Epithelial cell of esophagus (primary cell): Measurements from ENCODE around the gene ME3.
"Not testable (repeated sequence)": the region's sequence is repeated elsewhere in the genome, so short reads cannot be mapped to it uniquely, and the experiment has no call there.

Experiments
- DNase-seq: peaks from one replicate; pipeline ENCODE4 v3.0.0; 2010; ENCODE audit warnings: low read depth
- H3K4me3 ChIP-seq: 2 replicates; pipeline ENCODE4 v1.5.1; 2011; ENCODE audit warnings: mild to moderate bottlenecking, low read length, control low read depth
- CTCF ChIP-seq: IDR thresholded peaks from 2 replicates; pipeline ENCODE4 v1.5.1; 2011; ENCODE audit warnings: low read depth, mild to moderate bottlenecking, low read length, control low read depth, inconsistent platforms; ENCODE audit not compliant: insufficient read depth; ENCODE audit errors: missing control alignments

ME3 gene

GRCh38 chr11:86537541-86538222, 134.7 kb downstream of the ME3 start:
- H3K4me3 ChIP-seq, result no peak overlapping the region
- no peak for DNase-seq
- TF ChIP-seq CTCF, result no peak

- H3K4me3 ChIP-seq, result no peak overlapping the region
- DNase-seq, result no peak
- no peak for TF ChIP-seq CTCF
These were observed 136.6 kb downstream of the ME3 start for GRCh38 chr11:86535773-86536172.

- no peak overlapping the region for H3K4me3 ChIP-seq
- DNase-seq, result peak; percentile 69
- TF ChIP-seq CTCF, result no peak
These were observed 147.6 kb downstream of the ME3 start for GRCh38 chr11:86524620-86525352.

- no peak overlapping the region for H3K4me3 ChIP-seq
- peak; percentile 97 for DNase-seq
- no peak for TF ChIP-seq CTCF
These were observed 148.4 kb downstream of the ME3 start for GRCh38 chr11:86523738-86524619.

GRCh38 chr11:86522512-86522911, 149.9 kb downstream of the ME3 start:
- not testable (repeated sequence) for H3K4me3 ChIP-seq, DNase-seq

GRCh38 chr11:86519064-86519911, 153.1 kb downstream of the ME3 start:
- no peak overlapping the region for H3K4me3 ChIP-seq
- TF ChIP-seq CTCF, result no peak
- no peak for DNase-seq

- TF ChIP-seq CTCF, result no peak
- no peak overlapping the region for H3K4me3 ChIP-seq
- no peak for DNase-seq
These were observed 154.2 kb downstream of the ME3 start for GRCh38 chr11:86518211-86518610.
